DLD1 (cell line): ENCODE results near the gene THSD7A.

Experiments used
- in situ Hi-C: cut with HindIII; loops from 2 replicates; pipeline ENCODE4 v1.10.0; 2017; ENCODE audit warnings: low sequenced_read_pairs

Gene THSD7A

DNA sequence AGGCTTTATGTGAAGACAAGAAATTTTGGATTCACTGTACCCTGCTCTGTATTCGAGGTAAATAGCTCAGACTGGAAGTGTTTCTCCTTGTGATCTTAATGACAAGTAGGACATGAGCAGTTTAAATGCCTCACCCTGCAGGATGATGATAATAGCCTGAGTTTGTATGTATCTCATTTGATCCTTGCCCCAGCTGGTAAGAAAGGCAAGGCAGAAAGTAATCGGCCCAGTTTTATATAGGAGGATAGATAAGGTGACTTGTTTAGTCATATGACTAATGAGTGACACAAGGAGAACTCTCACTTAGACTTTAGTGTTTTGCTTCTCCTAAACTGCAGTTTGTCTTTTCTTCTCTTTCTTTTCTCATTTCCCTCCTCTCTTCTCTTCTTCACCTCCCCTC lies 485.7 kb downstream of the THSD7A start:
- in situ Hi-C loops: no loop called here

DNA sequence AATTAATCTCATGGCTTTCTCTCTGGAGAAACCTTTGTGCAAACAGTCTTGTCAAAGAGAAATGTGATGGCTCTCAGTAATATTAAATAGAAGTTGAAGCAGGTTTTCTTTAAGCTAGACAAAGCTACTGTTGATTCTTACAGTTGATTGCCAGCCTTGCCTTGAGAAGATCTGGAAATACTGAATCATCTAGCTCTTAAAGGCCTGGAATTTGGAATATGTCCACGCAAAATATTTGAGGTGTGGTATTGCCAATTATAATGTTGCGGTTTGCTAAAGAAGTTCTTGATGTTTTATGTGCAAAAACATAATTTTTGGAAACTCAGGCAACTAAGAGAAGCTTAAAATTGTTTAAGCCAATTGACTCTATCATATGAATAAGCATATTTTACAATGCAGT lies 486.4 kb downstream of the THSD7A start:
- in situ Hi-C loops: no loop called here

DNA sequence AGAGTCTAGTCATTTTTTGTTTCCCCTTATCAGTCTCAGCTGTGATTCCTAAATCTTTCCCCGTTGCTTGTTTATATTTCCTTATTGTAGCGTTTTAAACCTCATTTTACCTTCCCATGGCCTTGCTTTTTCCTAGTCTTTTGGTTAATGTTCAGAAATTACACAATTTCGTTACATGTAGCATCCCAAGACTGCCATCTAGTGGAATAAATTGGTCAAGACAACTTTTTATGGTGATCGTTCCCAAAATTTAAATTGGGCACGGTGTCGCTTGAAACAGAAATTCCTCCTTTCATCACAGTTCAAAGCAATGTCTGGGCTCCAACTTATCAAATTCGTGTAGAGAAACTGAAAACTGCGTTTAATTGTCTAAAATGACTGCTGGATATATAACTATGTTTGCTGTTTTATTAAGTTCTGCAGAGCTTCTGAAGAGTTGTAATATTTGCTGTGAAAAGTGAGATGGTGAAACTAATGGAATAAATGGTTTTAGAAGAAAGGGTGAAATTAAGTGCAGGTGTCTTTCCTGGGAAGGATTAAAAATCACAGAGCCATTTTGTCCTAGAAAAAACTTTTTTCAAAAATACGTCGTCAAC lies 488.1 kb downstream of the THSD7A start:
- in situ Hi-C loops: no loop called here

- in situ Hi-C loops: no loop called here
These were observed 488.9 kb downstream of the THSD7A start for GRCh38 chr7:11343136-11343535.

GRCh38 chr7:11341285-11341944 lies 490.6 kb downstream of the THSD7A start:
- in situ Hi-C loops: no loop called here

DNA sequence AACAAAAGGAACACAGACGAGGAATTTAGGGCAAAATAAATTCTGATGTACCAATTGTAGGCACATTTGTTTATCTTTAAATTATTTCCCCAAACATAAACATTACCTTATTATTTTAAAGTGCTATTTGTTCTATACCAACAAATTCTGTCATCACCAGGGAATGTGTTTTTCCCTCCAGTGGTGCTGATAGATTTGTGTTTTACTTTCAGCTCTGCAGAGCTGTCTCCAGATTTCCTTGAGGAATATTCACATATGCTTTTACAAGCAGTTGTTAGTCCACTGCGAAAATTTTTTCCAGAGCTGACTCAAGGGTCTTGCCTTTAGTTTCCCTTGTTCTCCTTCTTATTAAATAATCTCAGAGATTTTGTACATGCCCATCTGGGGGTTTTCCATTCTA lies 495.6 kb downstream of the THSD7A start:
- in situ Hi-C loops: no loop called here

- in situ Hi-C loops: no loop called here
These were observed 496.1 kb downstream of the THSD7A start for GRCh38 chr7:11335947-11336346.

DNA sequence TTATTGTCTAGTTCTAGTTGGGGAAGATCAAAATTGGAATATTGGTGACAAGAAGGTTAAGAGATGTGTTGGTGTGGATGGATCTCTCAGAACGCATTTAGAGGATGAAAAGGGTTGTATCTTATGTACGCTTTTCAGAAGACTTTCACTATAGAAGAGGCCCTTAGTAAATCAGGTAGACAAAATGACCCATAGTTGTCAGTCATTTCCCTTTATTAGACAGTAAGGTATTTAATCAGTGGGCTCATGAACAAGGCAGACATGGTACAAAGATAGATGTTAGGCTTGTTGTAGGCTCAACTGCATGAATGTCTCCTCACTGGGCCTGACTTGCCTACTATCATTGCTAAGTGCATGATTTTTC lies 499.2 kb downstream of the THSD7A start:
- in situ Hi-C loops: no loop called here

DNA sequence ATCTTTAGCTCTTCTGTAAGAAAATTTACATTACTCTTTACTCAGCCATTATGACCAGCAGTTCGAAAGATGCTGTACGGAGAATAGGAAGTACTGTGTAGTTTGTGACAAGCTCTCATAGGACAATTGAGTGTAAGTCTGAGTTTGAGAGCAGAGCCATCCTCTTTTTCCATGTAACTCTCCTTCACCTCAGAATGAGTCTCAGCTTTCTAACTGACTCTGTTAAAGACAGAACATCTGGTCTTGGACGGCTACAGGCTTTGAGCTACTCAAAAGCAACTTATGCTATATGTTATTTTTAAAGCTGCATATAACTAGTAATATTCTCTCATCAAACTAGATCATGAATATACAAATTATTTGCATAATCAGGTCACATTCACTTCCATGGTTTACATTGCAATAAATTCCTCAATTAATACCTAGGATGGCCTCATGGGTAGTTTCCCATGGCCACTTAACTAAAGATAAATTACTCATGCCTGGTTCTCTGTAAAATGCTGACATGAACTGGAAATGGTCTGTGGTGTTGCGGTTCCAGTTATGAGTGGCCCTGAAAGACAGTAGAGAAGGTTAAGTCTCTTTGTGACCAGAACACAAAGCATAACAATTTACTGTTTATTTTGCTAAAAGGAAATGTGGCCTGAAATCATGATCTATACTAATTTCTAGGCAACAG lies 499.7 kb downstream of the THSD7A start:
- in situ Hi-C loops: no loop called here

DNA sequence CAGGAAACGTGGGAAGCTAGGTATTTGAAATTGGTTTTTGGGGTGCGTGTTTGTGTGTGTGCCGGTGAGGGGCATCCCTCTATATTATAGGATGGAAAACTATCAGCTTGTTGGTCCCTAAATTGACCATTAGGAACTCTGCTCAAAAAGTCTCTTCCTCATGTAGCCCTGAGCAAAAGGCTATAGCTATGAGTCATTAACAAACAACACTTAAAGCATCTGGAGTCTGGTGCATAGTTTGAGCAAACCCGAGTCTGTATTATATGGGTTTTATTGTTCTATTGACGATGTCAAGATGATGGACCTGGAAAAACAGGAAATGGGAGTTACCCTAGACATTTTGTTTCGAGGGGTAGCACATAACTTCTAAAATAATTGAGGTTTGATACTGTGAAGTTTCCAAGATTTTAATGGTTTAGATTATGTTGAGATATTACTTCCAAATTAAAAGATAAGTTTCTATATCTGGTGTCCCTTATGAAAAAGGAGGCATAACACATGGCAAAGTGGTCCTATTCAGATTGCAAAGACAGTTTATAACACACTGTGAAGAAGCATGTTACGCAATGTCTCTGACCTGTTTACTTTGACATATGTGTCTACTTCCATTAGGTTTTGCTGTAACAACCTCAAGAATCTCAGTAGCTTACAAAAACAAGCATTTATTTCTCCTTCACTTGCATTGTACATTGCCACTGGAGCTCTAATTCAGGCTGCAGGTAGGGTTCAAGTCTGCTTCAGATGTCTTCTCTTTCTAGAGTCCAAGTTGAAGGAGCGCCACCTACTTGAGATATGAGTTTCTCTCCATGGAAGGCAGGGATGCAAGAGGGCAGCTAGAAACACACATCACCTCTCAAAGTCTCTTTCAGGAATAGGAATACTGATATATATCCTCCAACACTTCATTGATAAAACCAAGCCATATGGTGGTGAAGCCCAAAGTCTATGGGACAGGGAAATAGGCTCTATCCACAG lies 500.6 kb downstream of the THSD7A start:
- in situ Hi-C loops: no loop called here

GRCh38 chr7:11330717-11331116 lies 501.3 kb downstream of the THSD7A start:
- in situ Hi-C loops: no loop called here

DNA sequence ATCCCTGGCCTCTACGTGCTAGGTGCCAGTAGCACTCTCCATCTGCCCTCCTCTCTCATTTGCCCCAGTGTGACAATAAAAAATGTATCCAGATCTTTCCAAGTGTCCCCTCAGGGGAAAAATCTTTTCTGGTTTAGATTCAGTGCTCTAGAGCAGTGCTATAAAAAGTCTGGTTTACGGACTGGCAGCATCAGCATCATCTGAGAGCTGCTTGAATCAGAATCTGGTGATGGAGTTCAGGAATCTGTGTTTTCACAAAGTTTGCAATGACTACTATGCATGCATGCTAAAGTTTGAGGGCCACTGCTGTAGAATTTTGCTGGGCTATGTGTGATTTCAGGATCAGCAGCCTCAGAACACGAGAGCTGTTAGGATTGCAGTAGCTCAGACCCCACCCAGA lies 501.8 kb downstream of the THSD7A start:
- in situ Hi-C loops: no loop called here

GRCh38 chr7:11329626-11330025 lies 502.4 kb downstream of the THSD7A start:
- in situ Hi-C loops: no loop called here

- in situ Hi-C loops: no loop called here
These were observed 503.7 kb downstream of the THSD7A start for GRCh38 chr7:11328309-11328708.

DNA sequence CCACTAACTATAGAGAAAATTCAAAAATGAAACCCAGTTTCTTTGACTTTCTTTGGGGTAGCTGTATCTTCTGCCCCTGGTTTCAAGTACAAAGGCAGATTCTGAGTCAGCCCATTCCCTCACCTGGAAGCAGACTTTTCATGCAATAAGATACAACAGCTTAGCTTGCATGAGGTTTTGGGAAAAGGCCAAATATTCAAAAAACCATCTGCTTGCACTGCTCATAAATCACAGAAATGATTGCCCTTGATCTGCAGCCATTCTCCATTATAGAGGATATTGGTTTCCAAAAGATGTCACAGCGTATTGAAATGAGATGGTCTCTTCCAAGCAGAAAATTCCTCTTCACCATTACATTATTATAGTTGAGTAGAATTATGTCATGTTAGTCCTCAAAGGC lies 504.4 kb downstream of the THSD7A start:
- in situ Hi-C loops: no loop called here
